Tibial nerve (tissue), 4 donors: ENCODE measurements around the gene TRDMT1. TPM values are rescaled to one million over a fixed set of nuclear protein-coding genes. Genes with fewer than 3 reads are reported as not detected.

ENCODE experiments used
- DNase-seq, 2 donors: peaks; one replicate each; pipeline ENCODE4 v3.0.0-alpha.2; 2019; ENCODE audit warnings: low spot score in 2 of 2
- H3K27ac ChIP-seq, 4 donors: fragments of 200-600 bp; sonication (generic) in 3 of 4; one replicate each; pipeline ENCODE4 v1.5.1; 2017 to 2019; ENCODE audit warnings: mild to moderate bottlenecking in 1 of 4
- H3K27me3 ChIP-seq, 2 donors: fragments of 200-600 bp; sonication (generic) in 1 of 2; one replicate each; pipeline versions ENCODE4 v1.5.1 to v1.6.0; 2017 to 2019
- H3K36me3 ChIP-seq, 3 donors: fragments of 200-600 bp; sonication (generic); one replicate each; pipeline ENCODE4 v1.5.1; 2018 to 2019
- H3K4me1 ChIP-seq, 4 donors: fragments of 200-600 bp; sonication (generic) in 3 of 4; one replicate each; pipeline ENCODE4 v1.5.1; 2017 to 2019
- H3K4me3 ChIP-seq, 4 donors: fragments of 200-600 bp; sonication (generic) in 3 of 4; one replicate each; pipeline ENCODE4 v1.5.1; 2017 to 2019; ENCODE audit warnings: mild to moderate bottlenecking in 1 of 4, moderate library complexity in 1 of 4
- H3K9me3 ChIP-seq, 4 donors: fragments of 200-600 bp; sonication (generic) in 3 of 4; one replicate each; pipeline ENCODE4 v1.5.1; 2017 to 2019
- CTCF ChIP-seq, 5 experiments: fragments of 200-600 bp in 3 of 5; fragments of 450-650 bp in 2 of 5; sonication (generic) in 3 of 5; IDR thresholded peaks; one replicate each; pipeline ENCODE4 v1.5.1; 2016 to 2019; ENCODE audit warnings: antibody characterized with exemption in 5 of 5, mild to moderate bottlenecking in 3 of 5, moderate library complexity in 2 of 5
- EP300 ChIP-seq, 2 donors: sonication (generic); formaldehyde crosslinking; IDR thresholded peaks; one replicate each; pipeline ENCODE4 v1.6.1; 2017; ENCODE audit warnings: antibody characterized with exemption in 2 of 2, mild to moderate bottlenecking in 1 of 2
- POLR2A ChIP-seq, 2 donors: fragments of 450-650 bp; IDR thresholded peaks; one replicate each; pipeline ENCODE4 v1.6.1; 2017; ENCODE audit warnings: antibody characterized with exemption in 2 of 2, mild to moderate bottlenecking in 2 of 2, moderate library complexity in 2 of 2
- WGBS, 2 donors: methylation state at CpG; one replicate each; pipeline ENCODE4 v1.1.5; 2018; 5-methylcytosine and 5-hydroxymethylcytosine counted together
- total RNA-seq, 4 donors: library from RNA; depleted of rRNA; stranded (reverse); fragments of >200 nt; gene quantifications; one replicate each; pipeline ENCODE4 v1.1.0, GENCODE V29; 2016

Gene TRDMT1
- total RNA-seq = 10 to 100 TPM; 12.9 to 17.5 (median 16.0) TPM

- H3K36me3 ChIP-seq = no peaks in the 10 kb centered on the region
- no peaks in the 10 kb centered on the region for H3K27me3 ChIP-seq
- TF ChIP-seq POLR2A (IDR thresholded peaks at IDR 0.05) (peak; percentile 87 to 90), CTCF (IDR thresholded peaks at IDR 0.05) (peak in 3 of 5 experiments; percentile 31 to 49 (median 32)), EP300 (IDR thresholded peaks at IDR 0.05) (peak; percentile 64 to 98)
- DNase-seq = peak; percentile 72 to 77
- 1% methylated on average over 38 to 44 of the region's 60 CpGs for WGBS, 2 donors
- peak within 1 kb of the TSS; percentile 88 to 97 (median 97) for H3K27ac ChIP-seq
- peaks cover 0 to 33% (median 11%) of the 10 kb centered on the region in 4 donors for H3K4me1 ChIP-seq
- peak within 1 kb of the TSS; percentile 54 to 71 (median 62) for H3K4me3 ChIP-seq
- no peaks in the 10 kb centered on the region for H3K9me3 ChIP-seq
Observed at GRCh38 chr10:17200912-17201793, at the start of gene TRDMT1. TSS of gene TRDMT1 (minus strand) at chr10:17201672. CDS start at chr10:17201634, 38 bp downstream.

DNA sequence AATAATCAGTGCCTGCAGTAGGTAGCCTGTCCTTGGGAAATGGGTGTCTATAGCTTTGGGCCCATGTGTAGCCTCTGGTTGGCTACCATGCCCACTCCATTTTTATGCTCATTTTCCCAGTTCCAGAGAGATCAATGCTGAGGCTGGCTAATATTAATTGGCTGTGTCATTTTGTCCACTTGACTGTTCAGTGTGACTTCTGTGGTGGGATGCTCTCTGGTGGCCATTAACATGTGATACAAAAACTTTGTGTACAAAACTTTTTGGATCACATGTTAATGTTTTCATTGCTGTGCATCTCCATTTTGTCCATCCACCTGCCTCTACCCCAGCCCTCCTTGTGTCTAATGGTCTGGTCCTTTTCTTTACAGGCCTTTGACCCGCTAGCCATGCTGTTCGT lies 49.3 kb upstream of the TRDMT1 start:
- Histone ChIP-seq H3K9me3 (no peaks in the 10 kb centered on the region), H3K4me3 (no peak overlapping the region), H3K4me1 (peaks cover 0 to 9% (median 0%) of the 10 kb centered on the region in 4 donors), H3K27me3 (no peaks in the 10 kb centered on the region), H3K36me3 (no peaks in the 10 kb centered on the region), H3K27ac (no peak overlapping the region)
- no peak for DNase-seq
- WGBS, 2 donors = 93 to 94% methylated on average over 2 of the region's 2 CpGs
- peak in 3 of 5 experiments; percentile 17 to 52 (median 24) for TF ChIP-seq CTCF (IDR thresholded peaks at IDR 0.05)
- no peak for TF ChIP-seq POLR2A (IDR thresholded peaks at IDR 0.05)
- no peak for TF ChIP-seq EP300 (IDR thresholded peaks at IDR 0.05)

- 59 to 65% methylated on average over 4 of the region's 4 CpGs for WGBS, 2 donors
Observed at GRCh38 chr10:17249820-17250219, 48.3 kb upstream of the TRDMT1 start.

DNA sequence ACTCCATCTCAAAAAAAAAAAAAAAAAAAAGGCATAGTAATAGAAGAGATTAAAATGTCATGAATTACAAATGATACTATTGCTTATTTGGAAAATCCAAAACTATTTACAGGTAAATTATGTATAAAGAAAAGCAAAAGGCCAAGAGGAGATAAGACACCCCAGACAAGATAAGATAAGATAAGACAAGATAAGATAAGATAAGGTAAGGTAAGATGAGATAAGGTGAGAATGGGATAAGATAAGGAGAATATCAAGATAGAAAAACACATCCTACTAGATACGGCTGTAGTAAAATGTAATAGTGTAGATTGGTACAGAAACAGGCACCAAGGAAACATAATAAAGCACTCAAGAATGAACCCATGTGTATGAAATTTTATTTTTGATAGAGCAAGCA lies 47.5 kb upstream of the TRDMT1 start:
- no peak for TF ChIP-seq EP300 (IDR thresholded peaks at IDR 0.05)
- no peak overlapping the region for H3K27ac ChIP-seq
- H3K9me3 ChIP-seq = no peaks in the 10 kb centered on the region
- DNase-seq = no peak
- no peaks in the 10 kb centered on the region for H3K27me3 ChIP-seq
- WGBS, 2 donors = 90 to 93% methylated on average over 1 of the region's 1 CpG
- H3K36me3 ChIP-seq = no peaks in the 10 kb centered on the region
- no peak overlapping the region for H3K4me3 ChIP-seq
- H3K4me1 ChIP-seq = peaks cover 0 to 3% (median 0%) of the 10 kb centered on the region in 4 donors

More at GRCh38 chr10:17249820-17250219, 48.3 kb upstream of the TRDMT1 start:
- no peaks in the 10 kb centered on the region for H3K4me1 ChIP-seq
- H3K27me3 ChIP-seq = no peaks in the 10 kb centered on the region
- no peak overlapping the region for H3K4me3 ChIP-seq
- no peaks in the 10 kb centered on the region for H3K9me3 ChIP-seq
- no peaks in the 10 kb centered on the region for H3K36me3 ChIP-seq
- TF ChIP-seq CTCF (IDR thresholded peaks at IDR 0.05) = peak in 3 of 5 experiments; percentile 15 to 35 (median 16)
- no peak for TF ChIP-seq EP300 (IDR thresholded peaks at IDR 0.05)
- DNase-seq = no peak
- H3K27ac ChIP-seq = no peak overlapping the region

DNA sequence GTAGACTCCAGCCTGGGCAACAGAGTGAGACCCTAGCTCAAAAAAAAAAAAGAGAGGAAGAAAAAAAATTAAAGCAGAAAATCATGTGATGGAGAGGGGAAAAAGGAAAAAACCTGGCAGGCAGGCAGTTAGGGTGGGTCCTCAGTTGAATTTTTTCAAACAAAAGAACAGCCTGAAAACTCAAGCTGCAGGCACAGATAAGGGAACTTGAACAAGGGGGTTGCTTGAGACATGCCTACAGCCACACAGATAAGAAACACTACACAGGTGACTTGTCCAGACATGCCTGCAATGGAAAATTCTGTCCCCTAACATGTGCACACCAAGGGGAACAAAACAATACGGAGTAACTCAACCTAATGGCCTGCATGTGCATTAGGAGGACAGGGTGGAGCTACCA lies 45.7 kb upstream of the TRDMT1 start:
- TF ChIP-seq POLR2A (IDR thresholded peaks at IDR 0.05) = no peak
- TF ChIP-seq EP300 (IDR thresholded peaks at IDR 0.05) = no peak
- TF ChIP-seq CTCF (IDR thresholded peaks at IDR 0.05) = no peak
- H3K27me3 ChIP-seq = no peaks in the 10 kb centered on the region
- H3K27ac ChIP-seq = no peak overlapping the region
- H3K9me3 ChIP-seq = no peaks in the 10 kb centered on the region
- DNase-seq = no peak
- no peaks in the 10 kb centered on the region for H3K36me3 ChIP-seq
- no peak overlapping the region for H3K4me3 ChIP-seq
- H3K4me1 ChIP-seq = peaks cover 0 to 3% (median 0%) of the 10 kb centered on the region in 4 donors
- WGBS, 2 donors = 84 to 92% methylated on average over 1 of the region's 1 CpG
